Stomach (tissue), 9 donors: Measurements from ENCODE around the gene ZNF879. TPM values are rescaled to one million over a fixed set of nuclear protein-coding genes. Genes with fewer than 3 reads are reported as not detected.

Source experiments
- DNase-seq, 2 donors: peaks; one replicate each; pipeline versions ENCODE4 v3.0.0 to v3.0.0-alpha.2; 2013 to 2019
- H3K27ac ChIP-seq, 5 donors: fragments of 200-600 bp in 4 of 5; sonication (generic) in 4 of 5; one replicate each; pipeline ENCODE4 v1.5.1; 2013 to 2019; ENCODE audit warnings: mild to moderate bottlenecking in 1 of 5, moderate library complexity in 1 of 5
- H3K27me3 ChIP-seq, 3 donors: fragments of 200-600 bp; sonication (generic); one replicate each; pipeline ENCODE4 v1.5.1; 2017 to 2019; ENCODE audit warnings: mixed run types in 1 of 3
- H3K36me3 ChIP-seq, 4 donors: fragments of 200-600 bp; sonication (generic); 1 replicate in 3 of 4; 2 replicates in 1 of 4; pipeline ENCODE4 v1.5.1; 2016 to 2019
- H3K4me1 ChIP-seq, 4 donors: fragments of 200-600 bp; sonication (generic); one replicate each; pipeline ENCODE4 v1.5.1; 2016 to 2019
- H3K4me3 ChIP-seq, 4 donors: fragments of 200-600 bp; sonication (generic) in 3 of 4; one replicate each; pipeline ENCODE4 v1.5.1; 2016 to 2019; ENCODE audit warnings: mild to moderate bottlenecking in 1 of 4
- H3K9me3 ChIP-seq, 4 donors: fragments of 200-600 bp; sonication (generic); one replicate each; pipeline ENCODE4 v1.5.1; 2016 to 2019
- EP300 ChIP-seq: sonication (generic); formaldehyde crosslinking; IDR thresholded peaks from one replicate; pipeline ENCODE4 v1.6.1; 2017; ENCODE audit warnings: antibody characterized with exemption
- POLR2A ChIP-seq, 4 donors: fragments of 450-650 bp; IDR thresholded peaks; one replicate each; pipeline ENCODE4 v1.6.1; 2016; ENCODE audit warnings: antibody characterized with exemption in 4 of 4, control low read depth in 2 of 4, mild to moderate bottlenecking in 1 of 4, moderate library complexity in 1 of 4
- POLR2AphosphoS5 ChIP-seq, 3 donors: sonication (generic); formaldehyde crosslinking; IDR thresholded peaks; one replicate each; pipeline ENCODE4 v1.6.1; 2016; ENCODE audit warnings: antibody characterized with exemption in 3 of 3
- WGBS, 5 donors: extraction: QIAGEN DNeasy Blood & Tissue Kit in 3 of 5; methylation state at CpG; one replicate each; pipeline versions ENCODE4 v1.1.5 to v1.1.7; 2013 to 2018; 5-methylcytosine and 5-hydroxymethylcytosine counted together
- intact Hi-C: fragments of 100-400 bp; cut with DNase I; formaldehyde crosslinking; loops from one replicate; pipeline ENCODE4 v1.15.1; 2023; ENCODE audit warnings: low total_unique reads
- polyA plus RNA-seq, 3 donors: library from polyadenylated mRNA; stranded (reverse); fragments of 200-250 nt; gene quantifications; one replicate each; pipeline ENCODE4 v1.2.3, GENCODE V29; 2013
- total RNA-seq, 5 donors: library from RNA; depleted of rRNA; stranded (reverse); fragments of >200 nt; gene quantifications; one replicate each; pipeline versions ENCODE4 v1.1.0 to v1.2.3, GENCODE V29; 2014 to 2016
- TF ChIP-seq, protein P1 (sequence below), 7 experiments: fragments of 450-650 bp in 4 of 7; fragments of 200-600 bp in 3 of 7; sonication (generic) in 3 of 7; IDR thresholded peaks; one replicate each; pipeline ENCODE4 v1.5.1; 2016 to 2019; ENCODE audit warnings: antibody characterized with exemption in 7 of 7, control low read depth in 2 of 7, mild to moderate bottlenecking in 1 of 7
- donor health status: healthy with polysubstance abuse.
- donor health status: Bipolar disorder and iron deficiency.
- donor health status: healthy.

ZNF879 gene
- total and polyA plus RNA-seq, 8 donors, result 0.76 to 18.7 (median 3.2) TPM

DNA sequence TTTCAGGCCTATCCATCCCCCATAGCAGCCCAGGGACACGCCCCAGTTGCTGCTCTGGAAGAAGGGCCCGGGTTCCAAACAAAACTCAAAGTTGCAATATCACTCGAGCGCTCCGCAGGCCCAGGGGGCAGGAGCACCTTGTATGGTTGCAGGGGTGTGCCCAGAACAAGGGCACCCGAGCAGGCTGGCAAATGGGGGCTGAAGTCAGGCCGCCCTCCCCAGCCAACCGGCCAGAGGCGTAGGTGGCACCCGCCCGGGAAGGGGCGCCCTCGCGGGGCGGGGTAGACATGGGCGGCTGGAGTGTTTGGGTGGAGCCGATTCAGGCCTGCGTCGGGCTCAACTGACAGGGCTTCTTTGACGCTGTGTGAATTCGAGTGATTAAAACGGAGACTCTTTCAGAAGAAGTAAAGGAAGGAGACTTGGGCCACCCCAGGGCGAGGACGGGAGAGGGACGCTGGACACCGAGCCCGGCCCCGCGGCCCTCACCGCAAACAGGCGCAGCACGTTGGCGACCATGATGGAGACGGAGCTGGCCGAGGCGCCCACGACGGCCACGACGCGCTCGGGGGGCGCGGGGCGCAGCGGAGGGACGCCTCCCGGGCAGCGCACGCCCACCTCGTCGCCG is 29.5 kb upstream of the ZNF879 start:
- H3K9me3 ChIP-seq, result peaks cover 0 to 60% (median 48%) of the 10 kb centered on the region in 4 donors
- H3K36me3 ChIP-seq, result no peaks in the 10 kb centered on the region
- no peak for DNase-seq
- peaks cover 0 to 58% (median 26%) of the 10 kb centered on the region in 3 donors for H3K27me3 ChIP-seq
- WGBS, 5 donors, result 22 to 43% (median 26%) methylated on average over 13 to 53 of the region's 53 CpGs
- H3K27ac ChIP-seq, result no peak overlapping the region
- no peak for TF ChIP-seq POLR2AphosphoS5 (IDR thresholded peaks at IDR 0.05)
- TF ChIP-seq, protein P1, sequence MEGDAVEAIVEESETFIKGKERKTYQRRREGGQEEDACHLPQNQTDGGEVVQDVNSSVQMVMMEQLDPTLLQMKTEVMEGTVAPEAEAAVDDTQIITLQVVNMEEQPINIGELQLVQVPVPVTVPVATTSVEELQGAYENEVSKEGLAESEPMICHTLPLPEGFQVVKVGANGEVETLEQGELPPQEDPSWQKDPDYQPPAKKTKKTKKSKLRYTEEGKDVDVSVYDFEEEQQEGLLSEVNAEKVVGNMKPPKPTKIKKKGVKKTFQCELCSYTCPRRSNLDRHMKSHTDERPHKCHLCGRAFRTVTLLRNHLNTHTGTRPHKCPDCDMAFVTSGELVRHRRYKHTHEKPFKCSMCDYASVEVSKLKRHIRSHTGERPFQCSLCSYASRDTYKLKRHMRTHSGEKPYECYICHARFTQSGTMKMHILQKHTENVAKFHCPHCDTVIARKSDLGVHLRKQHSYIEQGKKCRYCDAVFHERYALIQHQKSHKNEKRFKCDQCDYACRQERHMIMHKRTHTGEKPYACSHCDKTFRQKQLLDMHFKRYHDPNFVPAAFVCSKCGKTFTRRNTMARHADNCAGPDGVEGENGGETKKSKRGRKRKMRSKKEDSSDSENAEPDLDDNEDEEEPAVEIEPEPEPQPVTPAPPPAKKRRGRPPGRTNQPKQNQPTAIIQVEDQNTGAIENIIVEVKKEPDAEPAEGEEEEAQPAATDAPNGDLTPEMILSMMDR (IDR thresholded peaks at IDR 0.05), result no peak
- TF ChIP-seq EP300, result no peak
- no peak for TF ChIP-seq POLR2A (IDR thresholded peaks at IDR 0.05)
- peaks cover 0 to 6% (median 2%) of the 10 kb centered on the region in 4 donors for H3K4me1 ChIP-seq
- intact Hi-C loops, result no loop called here
- H3K4me3 ChIP-seq, result no peak overlapping the region

DNA sequence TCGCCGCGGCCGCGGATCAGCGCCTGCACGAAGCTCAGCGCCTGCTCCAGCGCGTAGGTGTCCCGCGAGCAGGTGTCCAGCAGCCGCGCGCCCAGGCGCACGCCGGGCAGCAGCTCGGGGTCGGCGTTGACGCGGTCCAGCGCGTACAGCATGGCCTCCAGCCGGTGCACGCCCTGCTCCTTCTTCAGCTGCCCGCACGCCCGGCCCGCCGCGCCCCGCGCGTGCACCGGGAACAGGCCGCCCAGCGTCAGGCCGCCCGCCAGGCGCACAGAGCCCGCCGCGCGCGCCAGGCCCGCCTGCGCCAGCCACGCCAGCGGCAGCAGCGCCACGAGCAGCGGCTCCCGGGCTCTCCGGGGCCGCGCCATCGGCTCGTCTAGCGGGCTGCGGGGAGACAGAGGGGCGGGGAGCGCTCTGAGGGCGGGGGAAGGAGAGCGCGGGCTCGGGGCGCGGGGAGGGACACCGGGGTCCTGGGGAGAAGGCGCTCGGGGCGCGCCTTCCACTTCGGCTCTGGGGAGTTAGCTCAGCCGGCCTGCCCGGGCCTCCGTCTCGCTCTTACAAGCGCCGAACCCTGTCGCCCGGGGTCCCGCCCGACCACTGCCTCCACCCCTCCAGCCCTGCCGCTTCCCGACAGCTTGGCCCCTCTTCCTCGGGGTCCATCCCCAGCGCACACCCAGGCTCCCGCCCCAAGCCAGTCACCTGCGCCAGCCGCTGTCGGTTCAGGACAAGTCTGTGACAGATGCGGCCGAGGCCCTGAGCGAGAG is 28.8 kb upstream of the ZNF879 start, which contains the start of gene GRM6:
Gene GRM6, minus strand, starts transcription at position 741 of the 761 bp plus-strand sequence. Its CDS starts 376 bp downstream, at position 365.
- 3 to 12% (median 4%) methylated on average over 18 to 97 of the region's 97 CpGs for WGBS, 5 donors
- H3K9me3 ChIP-seq, result peaks cover 0 to 58% (median 44%) of the 10 kb centered on the region in 4 donors
- peaks cover 0 to 6% (median 2%) of the 10 kb centered on the region in 4 donors for H3K4me1 ChIP-seq
- H3K4me3 ChIP-seq, result no peak within 1 kb of the TSS
- no peak within 1 kb of the TSS for H3K27ac ChIP-seq
- intact Hi-C loops, result no loop called here
- TF ChIP-seq POLR2AphosphoS5 (IDR thresholded peaks at IDR 0.05), result no peak
- no peak for TF ChIP-seq POLR2A (IDR thresholded peaks at IDR 0.05)
- TF ChIP-seq, protein P1 (IDR thresholded peaks at IDR 0.05), result no peak
- TF ChIP-seq EP300, result no peak
- H3K36me3 ChIP-seq, result no peaks in the 10 kb centered on the region
- peaks cover 0 to 58% (median 26%) of the 10 kb centered on the region in 3 donors for H3K27me3 ChIP-seq
- peak in 1 of 2 donors; percentile 25 for DNase-seq

DNA sequence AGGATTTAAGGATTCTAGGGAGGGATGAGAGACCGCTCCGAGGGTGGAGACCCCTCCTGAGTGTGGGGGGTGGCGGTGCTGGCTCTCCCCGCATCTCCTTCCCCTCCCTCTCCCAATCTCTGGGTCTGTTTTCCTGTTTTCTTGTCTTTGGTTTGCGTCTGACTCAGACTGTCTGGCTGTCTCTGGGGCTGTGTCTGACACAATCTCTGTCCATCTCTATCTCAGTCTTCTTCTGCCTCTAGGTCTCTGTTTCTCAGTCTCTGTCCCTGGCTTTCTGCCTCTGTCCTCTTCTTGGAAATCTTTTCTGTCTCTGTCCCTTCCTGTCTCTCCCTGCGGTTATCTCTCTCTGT is 28.3 kb upstream of the ZNF879 start:
- Histone ChIP-seq H3K36me3 (no peaks in the 10 kb centered on the region), H3K4me1 (peaks cover 0 to 6% (median 2%) of the 10 kb centered on the region in 4 donors), H3K27me3 (peaks cover 0 to 58% (median 26%) of the 10 kb centered on the region in 3 donors), H3K27ac (no peak overlapping the region), H3K4me3 (no peak overlapping the region), H3K9me3 (peaks cover 0 to 55% (median 44%) of the 10 kb centered on the region in 4 donors)
- TF ChIP-seq POLR2AphosphoS5 (IDR thresholded peaks at IDR 0.05), result no peak
- TF ChIP-seq POLR2A (IDR thresholded peaks at IDR 0.05), result no peak
- TF ChIP-seq, protein P1 (IDR thresholded peaks at IDR 0.05), result no peak
- TF ChIP-seq EP300, result no peak
- DNase-seq, result no peak
- WGBS, 5 donors, result 10 to 20% (median 15%) methylated on average over 6 of the region's 6 CpGs
- intact Hi-C loops, result no loop called here

DNA sequence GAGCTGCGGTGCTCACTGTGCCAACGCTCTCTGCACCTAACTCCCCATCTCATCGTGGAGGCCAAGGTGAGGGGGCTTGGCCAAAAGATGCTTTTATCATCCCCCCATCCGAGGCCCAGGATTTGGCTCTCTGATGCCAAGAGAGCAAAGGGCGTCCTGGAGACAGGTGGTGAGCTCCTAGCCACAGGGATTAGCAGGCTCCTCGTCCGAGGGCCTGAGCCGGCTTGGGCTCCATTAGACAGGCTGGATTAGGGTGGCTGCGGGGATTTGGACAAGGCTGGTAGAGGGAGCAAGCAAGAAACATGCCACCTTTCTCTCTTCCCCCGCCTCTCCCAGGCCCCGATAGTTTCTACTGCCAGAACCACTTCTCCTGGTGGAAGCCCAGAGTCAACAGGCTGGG is 27.4 kb upstream of the ZNF879 start:
- peaks cover 0 to 6% (median 2%) of the 10 kb centered on the region in 4 donors for H3K4me1 ChIP-seq
- WGBS, 5 donors, result 67 to 75% (median 70%) methylated on average over 11 of the region's 11 CpGs
- H3K36me3 ChIP-seq, result no peaks in the 10 kb centered on the region
- intact Hi-C loops, result no loop called here
- no peak overlapping the region for H3K27ac ChIP-seq
- DNase-seq, result no peak
- no peak for TF ChIP-seq POLR2A (IDR thresholded peaks at IDR 0.05)
- no peak for TF ChIP-seq EP300
- TF ChIP-seq POLR2AphosphoS5 (IDR thresholded peaks at IDR 0.05), result no peak
- TF ChIP-seq, protein P1 (IDR thresholded peaks at IDR 0.05), result no peak
- peaks cover 0 to 53% (median 39%) of the 10 kb centered on the region in 4 donors for H3K9me3 ChIP-seq
- peaks cover 0 to 58% (median 26%) of the 10 kb centered on the region in 3 donors for H3K27me3 ChIP-seq
- no peak overlapping the region for H3K4me3 ChIP-seq
